OCI-LY3 (cell line): ENCODE measurements around the gene MMP7.

Experiments used
- H2AFZ ChIP-seq: fragments of 200-600, 300-600 bp; shearing (Covaris generic); 2 replicates; pipeline ENCODE4 v1.6.0; 2014; ENCODE audit warnings: antibody characterized with exemption, low read depth, low read length
- H3K27ac ChIP-seq: fragments of 200-600, 300-600 bp; sonication (generic); 2 replicates; pipeline ENCODE4 v1.5.1; 2014; ENCODE audit warnings: mild to moderate bottlenecking, low read length, moderate library complexity, mixed read lengths
- H3K27me3 ChIP-seq: fragments of 200-600, 300-600 bp; sonication (generic); 2 replicates; pipeline ENCODE4 v1.6.1; 2014; ENCODE audit warnings: low read depth, low read length, mixed read lengths
- H3K36me3 ChIP-seq: fragments of 200-600, 300-600 bp; sonication (generic); replicated peaks from 2 replicates; pipeline ENCODE3; 2014; ENCODE audit warnings: low read depth, low read length, mixed read lengths
- H3K4me1 ChIP-seq: fragments of 300-600, 200-600 bp; sonication (generic); 2 replicates; pipeline ENCODE4 v1.6.1; 2014; ENCODE audit warnings: low read length, mixed read lengths
- H3K4me2 ChIP-seq: fragments of 200-600, 300-600 bp; sonication (generic); 2 replicates; pipeline ENCODE4 v1.6.1; 2014; ENCODE audit warnings: low read length, mixed read lengths
- H3K4me3 ChIP-seq: fragments of 300-600, 200-600 bp; sonication (generic); 2 replicates; pipeline ENCODE4 v1.5.1; 2014; ENCODE audit warnings: antibody characterized with exemption, mild to moderate bottlenecking, low read length, moderate library complexity
- H3K79me2 ChIP-seq: fragments of 300-600, 200-600 bp; shearing (Covaris generic); 2 replicates; pipeline ENCODE4 v1.6.1; 2014; ENCODE audit warnings: mild to moderate bottlenecking, low read length, mixed read lengths
- H3K9ac ChIP-seq: fragments of 300-600, 200-600 bp; shearing (Covaris generic); 2 replicates; pipeline ENCODE4 v1.6.0; 2014; ENCODE audit warnings: mild to moderate bottlenecking, low read length, moderate library complexity
- H3K9me3 ChIP-seq: fragments of 200-600, 300-600 bp; shearing (Covaris generic); 2 replicates; pipeline ENCODE4 v1.6.1; 2014; ENCODE audit warnings: low read length, mixed read lengths; ENCODE audit not compliant: insufficient read depth
- H4K20me1 ChIP-seq: fragments of 200-600, 300-600 bp; sonication (generic); 2 replicates; pipeline ENCODE4 v1.6.1; 2016; ENCODE audit warnings: low read length, mixed read lengths; ENCODE audit not compliant: insufficient read depth
- EZH2phosphoT487 ChIP-seq: fragments of 200-600 bp; shearing (Covaris generic); IDR thresholded peaks from 2 replicates; pipeline ENCODE4 v1.6.1; 2018; ENCODE audit warnings: antibody characterized with exemption, mixed run types, low read depth
- TF ChIP-seq, protein P1 (sequence below): fragments of 200-600, 300-600 bp; sonication (generic); IDR thresholded peaks from 2 replicates; pipeline ENCODE4 v1.5.1; 2014; ENCODE audit warnings: antibody characterized with exemption, low read length, low read depth

MMP7 gene

GRCh38 chr11:102494216-102494615, 36.3 kb downstream of the MMP7 start:
- Histone ChIP-seq H3K4me1 (peaks cover 27% of the 10 kb centered on the region), H3K4me3 (no peak overlapping the region), H2AFZ (no peak overlapping the region), H3K27ac (no peak overlapping the region), H3K36me3 (no peaks in the 10 kb centered on the region), H3K9ac (no peak overlapping the region), H3K9me3 (no peaks in the 10 kb centered on the region), H3K79me2 (no peaks in the 10 kb centered on the region), H3K4me2 (no peak overlapping the region), H3K27me3 (peaks cover 34% of the 10 kb centered on the region), H4K20me1 (no peaks in the 10 kb centered on the region)
- TF ChIP-seq, protein P1, sequence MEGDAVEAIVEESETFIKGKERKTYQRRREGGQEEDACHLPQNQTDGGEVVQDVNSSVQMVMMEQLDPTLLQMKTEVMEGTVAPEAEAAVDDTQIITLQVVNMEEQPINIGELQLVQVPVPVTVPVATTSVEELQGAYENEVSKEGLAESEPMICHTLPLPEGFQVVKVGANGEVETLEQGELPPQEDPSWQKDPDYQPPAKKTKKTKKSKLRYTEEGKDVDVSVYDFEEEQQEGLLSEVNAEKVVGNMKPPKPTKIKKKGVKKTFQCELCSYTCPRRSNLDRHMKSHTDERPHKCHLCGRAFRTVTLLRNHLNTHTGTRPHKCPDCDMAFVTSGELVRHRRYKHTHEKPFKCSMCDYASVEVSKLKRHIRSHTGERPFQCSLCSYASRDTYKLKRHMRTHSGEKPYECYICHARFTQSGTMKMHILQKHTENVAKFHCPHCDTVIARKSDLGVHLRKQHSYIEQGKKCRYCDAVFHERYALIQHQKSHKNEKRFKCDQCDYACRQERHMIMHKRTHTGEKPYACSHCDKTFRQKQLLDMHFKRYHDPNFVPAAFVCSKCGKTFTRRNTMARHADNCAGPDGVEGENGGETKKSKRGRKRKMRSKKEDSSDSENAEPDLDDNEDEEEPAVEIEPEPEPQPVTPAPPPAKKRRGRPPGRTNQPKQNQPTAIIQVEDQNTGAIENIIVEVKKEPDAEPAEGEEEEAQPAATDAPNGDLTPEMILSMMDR, result no peak
- TF ChIP-seq EZH2phosphoT487, result no peak

DNA sequence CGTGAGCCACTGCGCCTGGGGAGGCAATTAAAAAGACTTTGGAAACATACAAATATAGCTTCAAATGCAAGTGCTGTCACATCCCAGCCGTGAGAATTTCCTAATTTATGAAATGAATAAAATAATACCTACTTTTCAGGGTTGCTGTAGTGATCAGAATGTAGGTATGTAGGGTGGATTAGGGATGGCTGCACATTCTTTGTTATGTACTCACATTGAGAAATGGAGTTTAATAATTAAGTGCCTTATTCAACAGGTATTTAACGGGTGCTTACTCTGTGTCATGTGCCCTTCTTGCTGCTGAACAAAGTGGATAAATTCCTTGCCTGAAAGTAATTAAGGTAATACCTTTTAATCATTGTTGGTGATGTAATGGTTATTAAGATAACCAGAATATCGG, 37.0 kb downstream of the MMP7 start:
- Histone ChIP-seq H3K4me1 (peaks cover 34% of the 10 kb centered on the region), H3K4me3 (no peak overlapping the region), H3K9me3 (no peaks in the 10 kb centered on the region), H3K79me2 (no peaks in the 10 kb centered on the region), H3K36me3 (no peaks in the 10 kb centered on the region), H3K27me3 (peaks cover 34% of the 10 kb centered on the region), H3K4me2 (no peak overlapping the region), H3K27ac (no peak overlapping the region), H4K20me1 (no peaks in the 10 kb centered on the region), H2AFZ (no peak overlapping the region), H3K9ac (no peak overlapping the region)
- TF ChIP-seq, protein P1, result no peak
- no peak for TF ChIP-seq EZH2phosphoT487

- Histone ChIP-seq H3K4me2 (peak overlapping the region; percentile 32; the same call in 1 of the 2 replicates), H3K36me3 (no peaks in the 10 kb centered on the region), H3K9me3 (no peaks in the 10 kb centered on the region), H4K20me1 (no peaks in the 10 kb centered on the region), H3K27ac (no peak overlapping the region), H3K27me3 (peaks cover 35% of the 10 kb centered on the region), H3K79me2 (no peaks in the 10 kb centered on the region), H3K9ac (no peak overlapping the region), H2AFZ (no peak overlapping the region), H3K4me1 (peaks cover 39% of the 10 kb centered on the region), H3K4me3 (no peak overlapping the region)
- TF ChIP-seq, protein P1, result no peak
- no peak for TF ChIP-seq EZH2phosphoT487
Measured at GRCh38 chr11:102491969-102492368, 38.6 kb downstream of the MMP7 start.

GRCh38 chr11:102489186-102490145, 41.1 kb downstream of the MMP7 start:
- H3K4me1 ChIP-seq, result peaks cover 27% of the 10 kb centered on the region
- H3K4me3 ChIP-seq, result no peak overlapping the region
- H3K9ac ChIP-seq, result no peak overlapping the region
- no peaks in the 10 kb centered on the region for H3K36me3 ChIP-seq
- no peak overlapping the region for H3K4me2 ChIP-seq
- no peaks in the 10 kb centered on the region for H3K9me3 ChIP-seq
- peaks cover 29% of the 10 kb centered on the region for H3K27me3 ChIP-seq
- H4K20me1 ChIP-seq, result no peaks in the 10 kb centered on the region
- H3K27ac ChIP-seq, result no peak overlapping the region
- no peak overlapping the region for H2AFZ ChIP-seq
- no peak for TF ChIP-seq EZH2phosphoT487
- TF ChIP-seq, protein P1, result no peak
- H3K79me2 ChIP-seq, result no peaks in the 10 kb centered on the region
